Epidermal melanocyte (primary cell): ENCODE measurements around the gene TMEM163.
"Not testable (repeated sequence)": the region's sequence is repeated elsewhere in the genome, so short reads cannot be mapped to it uniquely, and the experiment has no call there.

Source experiments
- DNase-seq: peaks from one replicate; pipeline ENCODE4 v3.0.0; 2011; ENCODE audit warnings: low spot score; ENCODE audit not compliant: insufficient read length

Gene TMEM163

GRCh38 chr2:134581877-134582546 is 136.8 kb downstream of the TMEM163 start:
- no peak for DNase-seq

GRCh38 chr2:134578316-134578715 is 140.5 kb downstream of the TMEM163 start:
- DNase-seq: no peak

DNA sequence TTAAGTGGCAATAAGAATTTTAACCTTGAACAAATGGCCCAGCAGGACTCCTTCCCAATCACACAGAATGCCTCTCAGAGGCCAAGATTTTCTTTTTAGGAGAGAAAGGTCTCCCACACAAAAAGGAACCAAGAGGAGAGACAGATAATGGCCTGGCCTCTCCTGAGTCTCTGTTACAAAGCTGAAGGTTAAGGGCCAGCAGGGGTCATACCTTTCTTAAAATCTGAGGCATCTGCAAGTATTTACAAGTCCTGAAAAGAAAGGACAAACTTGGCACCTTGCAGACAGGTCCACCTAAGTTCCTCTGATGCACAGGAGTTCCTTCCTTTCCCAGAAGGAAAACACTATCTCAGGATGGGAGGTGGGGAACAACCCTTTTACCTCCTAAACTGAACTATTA is 142.3 kb downstream of the TMEM163 start:
- no peak for DNase-seq

- no peak for DNase-seq
Measured at GRCh38 chr2:134575888-134576287, 142.9 kb downstream of the TMEM163 start.

GRCh38 chr2:134574611-134575330 is 144.0 kb downstream of the TMEM163 start:
- DNase-seq: no peak

- no peak for DNase-seq
Measured at GRCh38 chr2:134573724-134574123, 145.1 kb downstream of the TMEM163 start.

- DNase-seq: no peak
Measured at GRCh38 chr2:134573085-134573370, 145.8 kb downstream of the TMEM163 start.

DNA sequence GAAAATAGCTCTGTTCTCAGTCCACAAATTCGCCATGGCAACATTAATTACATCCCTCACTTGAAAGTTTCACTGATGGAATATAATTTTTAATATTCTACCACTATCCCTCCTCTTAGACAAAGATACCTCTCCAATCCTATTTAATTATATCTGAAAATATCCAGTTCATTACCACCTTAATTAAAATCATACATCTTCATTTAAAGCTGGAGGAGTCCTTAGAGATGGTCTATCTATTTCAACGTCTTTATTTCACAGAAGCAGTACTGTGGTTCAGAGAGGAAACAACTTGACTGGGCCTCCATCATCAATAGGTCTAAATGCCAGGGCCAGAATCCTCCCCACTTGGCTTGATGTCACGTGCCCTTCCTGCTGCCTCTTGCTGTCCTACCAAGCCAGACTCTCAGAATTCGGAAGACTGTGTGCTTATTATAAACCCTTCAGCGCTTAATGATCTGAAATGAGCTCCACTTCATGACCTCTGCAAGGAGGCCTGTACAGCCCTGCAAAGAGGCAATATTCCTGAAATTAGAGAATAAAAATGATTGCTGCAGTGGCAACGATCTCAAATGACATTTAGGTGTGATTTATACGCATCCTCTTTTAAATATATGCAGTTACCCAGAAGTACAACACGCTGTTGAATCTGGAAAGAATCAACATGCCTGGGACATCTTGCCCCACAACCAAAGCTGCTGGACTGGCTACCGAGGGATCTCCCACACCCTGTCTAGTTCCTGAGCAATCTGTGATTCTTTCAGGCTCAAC is 146.3 kb downstream of the TMEM163 start:
- DNase-seq: no peak

GRCh38 chr2:134570676-134571075 is 148.1 kb downstream of the TMEM163 start:
- DNase-seq: no peak

GRCh38 chr2:134568413-134568812 is 150.4 kb downstream of the TMEM163 start:
- no peak for DNase-seq

- no peak for DNase-seq
Measured at GRCh38 chr2:134567666-134568065, 151.1 kb downstream of the TMEM163 start.

DNA sequence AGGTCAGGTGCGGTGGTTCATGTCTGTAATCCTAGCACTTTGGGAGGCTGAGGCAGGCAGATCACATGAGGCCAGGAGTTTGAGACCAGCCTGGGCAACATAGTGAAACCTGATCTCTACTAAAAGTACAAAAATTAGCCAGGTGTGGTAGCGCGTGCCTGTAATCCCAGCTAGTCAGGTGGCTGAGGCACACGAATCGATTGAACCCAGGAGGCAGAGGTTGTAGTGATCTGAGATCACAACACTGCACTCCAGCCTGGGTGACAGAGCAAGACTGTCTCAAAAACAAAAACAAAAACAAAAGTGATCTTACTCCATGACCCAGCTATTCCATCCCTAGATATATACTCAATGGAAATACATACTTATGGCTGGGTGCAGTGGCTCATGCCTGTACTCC is 153.8 kb downstream of the TMEM163 start:
- DNase-seq: not testable (repeated sequence)

DNA sequence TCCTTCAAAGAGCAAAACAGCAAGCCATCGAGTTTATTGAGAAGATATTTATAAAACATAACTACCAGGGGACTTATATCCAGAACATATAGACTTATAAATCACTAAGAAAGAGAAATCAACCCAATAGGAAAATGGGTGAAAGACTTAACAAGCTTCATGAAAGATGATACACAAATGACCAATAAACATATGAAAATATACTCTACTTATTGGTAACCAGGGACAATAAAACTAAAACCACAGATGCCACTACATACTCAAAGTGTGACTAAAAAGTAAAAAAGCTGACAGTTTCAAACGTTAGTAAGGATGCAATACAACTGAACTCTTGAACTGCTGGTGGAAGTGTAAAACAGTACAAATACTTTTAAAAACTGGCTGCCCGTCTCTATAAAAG is 154.3 kb downstream of the TMEM163 start:
- no peak for DNase-seq

DNA sequence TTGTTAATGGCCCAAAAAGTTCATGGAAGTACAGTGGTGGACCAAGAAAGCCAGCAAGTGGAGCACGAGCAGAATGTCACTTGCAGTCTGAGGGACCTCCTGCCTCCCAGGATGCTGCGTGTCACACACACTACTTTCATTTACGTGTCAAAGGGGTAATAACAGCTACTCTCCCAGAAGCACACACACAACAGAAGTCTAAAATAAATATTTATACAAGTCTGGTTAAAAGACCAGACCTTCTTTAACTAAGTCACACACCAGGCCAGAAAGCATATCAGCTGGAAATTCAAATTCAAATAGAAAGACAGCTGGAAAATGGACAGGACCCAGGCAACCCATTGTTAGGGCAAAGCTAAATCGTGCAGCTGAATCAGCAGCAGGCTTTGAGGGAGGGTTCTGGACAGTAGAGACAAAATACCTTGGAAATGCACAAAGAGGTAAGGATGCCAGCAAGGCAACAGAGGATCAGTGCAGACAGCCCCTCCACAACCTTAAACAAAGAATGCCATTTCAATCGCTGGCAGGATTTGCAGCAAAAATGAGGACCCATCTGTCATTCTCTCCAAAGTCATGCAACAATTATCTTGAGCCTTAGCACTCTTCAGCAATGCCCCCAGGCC is 160.5 kb downstream of the TMEM163 start:
- DNase-seq: no peak

DNA sequence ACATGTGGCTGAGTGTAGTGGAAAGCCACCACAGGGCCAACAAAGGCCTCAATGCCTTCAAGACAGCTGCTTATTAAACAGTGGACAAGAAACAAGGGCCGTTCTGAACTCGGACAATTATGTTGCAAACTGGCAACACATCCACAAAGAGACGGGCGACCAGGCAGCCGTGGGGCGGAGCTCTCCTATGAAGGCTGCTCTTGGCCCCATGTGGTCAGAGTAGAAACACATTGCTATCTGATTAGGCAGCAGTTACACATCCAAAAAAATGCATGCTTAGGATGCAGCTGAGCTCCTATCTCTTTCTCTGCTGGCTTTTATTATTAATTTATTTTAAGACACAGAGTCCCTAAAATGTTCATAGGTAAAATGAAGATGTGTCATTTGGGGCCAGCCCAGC is 163.4 kb downstream of the TMEM163 start:
- DNase-seq: no peak

- DNase-seq: no peak
Measured at GRCh38 chr2:134553657-134554056, 165.1 kb downstream of the TMEM163 start.

GRCh38 chr2:134550566-134551164 is 168.1 kb downstream of the TMEM163 start:
- DNase-seq: no peak

- DNase-seq: no peak
Measured at GRCh38 chr2:134549104-134549503, 169.7 kb downstream of the TMEM163 start.

DNA sequence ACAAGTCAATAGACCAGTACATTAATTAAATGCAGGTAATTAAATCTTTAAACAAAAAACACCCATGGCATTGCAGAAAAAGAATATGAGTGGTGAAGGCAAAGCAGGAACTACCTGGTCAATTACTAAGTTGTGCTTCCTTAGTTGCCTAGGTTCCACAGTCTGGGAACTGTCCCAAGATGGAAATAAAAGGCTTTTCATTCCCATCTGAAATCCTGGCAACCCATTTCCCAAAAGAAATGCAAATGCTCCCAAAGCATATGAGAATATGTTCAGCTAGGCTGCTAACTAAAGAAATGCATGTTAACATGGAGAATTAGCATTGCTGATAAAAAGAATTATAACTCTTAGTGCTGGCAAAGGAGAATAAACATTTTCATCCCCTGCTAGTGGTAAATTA is 177.8 kb downstream of the TMEM163 start:
- DNase-seq: no peak

DNA sequence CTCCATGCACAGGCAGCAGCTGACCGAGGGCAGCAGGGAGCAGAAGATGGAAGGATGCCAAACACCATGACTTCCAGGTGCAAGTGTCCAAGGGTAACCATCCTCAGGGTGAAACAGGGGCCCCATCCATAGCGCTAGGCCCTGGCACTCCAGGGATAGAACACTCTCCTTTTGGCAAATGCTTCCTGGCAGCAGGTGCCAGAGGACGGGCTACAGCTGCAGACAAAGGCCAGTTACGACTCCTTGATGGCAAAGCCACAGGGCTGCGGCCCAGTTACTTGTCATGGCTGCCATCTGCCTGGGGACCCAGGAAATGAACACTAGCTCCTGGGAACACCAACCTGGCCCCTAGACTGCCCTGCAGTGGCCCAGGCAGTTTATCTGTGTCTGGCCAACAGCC is 178.8 kb downstream of the TMEM163 start:
- DNase-seq: no peak

DNA sequence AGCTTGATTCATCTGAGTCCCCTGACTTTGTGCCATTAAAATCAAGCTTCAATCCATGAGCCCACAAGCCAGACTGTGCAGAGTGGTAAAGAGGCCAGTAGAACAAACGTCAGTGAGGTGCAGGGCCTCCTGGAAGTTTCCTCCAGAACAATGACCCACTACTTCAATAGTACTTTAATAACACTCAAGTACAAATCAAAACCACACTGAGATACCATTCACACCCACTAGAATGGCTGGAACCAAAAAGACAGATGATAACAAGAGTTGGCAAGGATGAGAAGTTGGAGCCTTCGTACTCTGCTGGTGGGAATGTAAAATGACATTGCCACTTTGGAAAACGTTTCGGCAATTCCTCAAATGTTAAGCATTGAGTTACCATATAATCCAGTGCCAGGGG is 181.1 kb downstream of the TMEM163 start:
- DNase-seq: no peak

DNA sequence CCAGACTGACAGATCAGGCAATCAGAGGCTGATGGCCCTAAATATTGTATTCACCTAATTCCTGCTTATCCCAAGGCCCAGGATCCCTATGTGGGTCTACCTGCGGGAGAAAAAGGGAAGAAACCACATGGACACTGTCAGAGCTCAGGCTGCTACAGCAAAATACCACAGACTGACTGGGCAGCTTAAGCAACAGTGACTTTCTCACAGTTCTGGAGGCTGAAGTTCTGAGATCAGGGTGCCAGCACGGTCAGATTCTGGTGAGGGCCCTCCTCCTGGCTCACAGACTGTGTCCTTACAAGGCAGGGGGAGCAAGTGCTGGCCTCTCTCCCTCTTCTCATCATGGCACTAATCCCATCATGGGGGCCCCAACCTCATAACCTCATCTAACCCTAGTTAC is 181.7 kb downstream of the TMEM163 start:
- no peak for DNase-seq
